H9 (cell line): Measurements from ENCODE around the gene OR2A5. TPM values are rescaled to one million over a fixed set of nuclear protein-coding genes. Genes with fewer than 3 reads are reported as not detected.

Source experiments
- DNase-seq: peaks from one replicate; pipeline ENCODE4 v3.0.0-alpha.2; 2017
- H2AFZ ChIP-seq: one replicate; pipeline ENCODE4 v1.6.1; 2013; ENCODE audit warnings: mild to moderate bottlenecking, low read length, control low read depth, moderate library complexity
- H2AK5ac ChIP-seq: 2 replicates; pipeline ENCODE4 v1.6.1; 2013; ENCODE audit warnings: low read length, control low read depth, mixed read lengths; ENCODE audit not compliant: insufficient read length
- H2BK120ac ChIP-seq: one replicate; pipeline ENCODE4 v1.6.1; 2013; ENCODE audit warnings: low read depth, mild to moderate bottlenecking, low read length, control low read depth, inconsistent platforms; ENCODE audit not compliant: poor library complexity, severe bottlenecking
- H2BK12ac ChIP-seq: 2 replicates; pipeline ENCODE4 v1.6.1; 2013; ENCODE audit warnings: low read length, control low read depth, mixed read lengths, low read depth; ENCODE audit not compliant: insufficient read length
- H2BK15ac ChIP-seq: 2 replicates; pipeline ENCODE4 v1.6.1; 2013; ENCODE audit warnings: low read depth, low read length, control low read depth
- H2BK20ac ChIP-seq: one replicate; pipeline ENCODE4 v1.6.1; 2013; ENCODE audit warnings: low read depth, mild to moderate bottlenecking, low read length, control low read depth, inconsistent platforms; ENCODE audit not compliant: poor library complexity, severe bottlenecking
- H2BK5ac ChIP-seq: 2 replicates; pipeline ENCODE4 v1.6.1; 2013; ENCODE audit warnings: low read length, control low read depth, mixed read lengths; ENCODE audit not compliant: insufficient read length
- H3K14ac ChIP-seq: 2 replicates; pipeline ENCODE4 v1.6.1; 2013; ENCODE audit warnings: low read length, control low read depth; ENCODE audit not compliant: insufficient read depth
- H3K18ac ChIP-seq: 2 replicates; pipeline ENCODE4 v1.6.1; 2013; ENCODE audit warnings: low read depth, mild to moderate bottlenecking, mixed read lengths, low read length, control low read depth; ENCODE audit not compliant: insufficient read length
- H3K23ac ChIP-seq: 2 replicates; pipeline ENCODE4 v1.6.1; 2013; ENCODE audit warnings: low read length, control low read depth, mixed read lengths, low read depth; ENCODE audit not compliant: insufficient read length
- H3K23me2 ChIP-seq: 2 replicates; pipeline ENCODE4 v1.6.1; 2013; ENCODE audit warnings: low read depth, mild to moderate bottlenecking, mixed read lengths, low read length, control low read depth; ENCODE audit not compliant: insufficient read length, poor library complexity, severe bottlenecking
- H3K27ac ChIP-seq: 2 replicates; pipeline ENCODE4 v1.5.1; 2013; ENCODE audit warnings: low read length, control low read depth, mixed read lengths, low read depth; ENCODE audit not compliant: insufficient read length
- H3K27me3 ChIP-seq: 2 replicates; pipeline ENCODE4 v1.6.1; 2013; ENCODE audit warnings: low read length, control low read depth, inconsistent platforms; ENCODE audit not compliant: insufficient read depth
- H3K4ac ChIP-seq: 2 replicates; pipeline ENCODE4 v1.6.1; 2013; ENCODE audit warnings: low read depth, mild to moderate bottlenecking, control low read depth, inconsistent platforms, low read length, moderate library complexity
- H3K4me1 ChIP-seq: 2 replicates; pipeline ENCODE4 v1.6.1; 2013; ENCODE audit warnings: low read length, control low read depth, inconsistent platforms; ENCODE audit not compliant: insufficient read depth
- H3K4me2 ChIP-seq: 2 replicates; pipeline ENCODE4 v1.6.1; 2013; ENCODE audit warnings: low read length, control low read depth, mixed read lengths; ENCODE audit not compliant: insufficient read length, insufficient read depth
- H3K56ac ChIP-seq: 2 replicates; pipeline ENCODE4 v1.6.1; 2013; ENCODE audit warnings: low read depth, mild to moderate bottlenecking, mixed read lengths, low read length, control low read depth; ENCODE audit not compliant: insufficient read length
- H3K79me1 ChIP-seq: 2 replicates; pipeline ENCODE4 v1.6.1; 2013; ENCODE audit warnings: low read depth, mild to moderate bottlenecking, moderate library complexity, low read length, control low read depth, inconsistent platforms; ENCODE audit not compliant: insufficient read depth, poor library complexity, severe bottlenecking
- H3K79me2 ChIP-seq: 2 replicates; pipeline ENCODE4 v1.6.1; 2013; ENCODE audit warnings: low read length, control low read depth, inconsistent platforms; ENCODE audit not compliant: insufficient read depth
- H3K9ac ChIP-seq: 2 replicates; pipeline ENCODE4 v1.6.1; 2013; ENCODE audit warnings: low read length, control low read depth, mixed read lengths; ENCODE audit not compliant: insufficient read length; ENCODE audit errors: extremely low read depth
- H3K9me3 ChIP-seq: one replicate; pipeline ENCODE4 v1.6.1; 2013; ENCODE audit warnings: low read depth, low read length, inconsistent platforms; ENCODE audit not compliant: control insufficient read depth
- H3T11ph ChIP-seq: one replicate; pipeline ENCODE4 v1.6.1; 2013; ENCODE audit warnings: mild to moderate bottlenecking, low read length, control low read depth, inconsistent platforms
- H4K20me1 ChIP-seq: one replicate; pipeline ENCODE4 v1.6.1; 2013; ENCODE audit not compliant: control insufficient read depth, insufficient read length, insufficient read depth
- H4K5ac ChIP-seq: 2 replicates; pipeline ENCODE4 v1.6.1; 2013; ENCODE audit warnings: low read depth, mild to moderate bottlenecking, mixed read lengths, low read length, control low read depth; ENCODE audit not compliant: insufficient read length
- H4K8ac ChIP-seq: replicated peaks from 2 replicates; pipeline ENCODE4 v1.6.1; 2013; ENCODE audit warnings: low read length, control low read depth, mixed read lengths, low read depth; ENCODE audit not compliant: insufficient read length
- H4K91ac ChIP-seq: 2 replicates; pipeline ENCODE4 v1.6.1; 2013; ENCODE audit warnings: low read depth, mild to moderate bottlenecking, moderate library complexity, mixed read lengths, low read length, control low read depth; ENCODE audit not compliant: insufficient read length
- H3K27ac Mint-ChIP-seq, 3 experiments: 2 replicates in 2 of 3; 3 replicates in 1 of 3; pipeline ENCODE4 v1.8.0; 2020 to 2021; ENCODE audit warnings: mixed read lengths in 3 of 3, mild to moderate bottlenecking in 1 of 3, moderate library complexity in 1 of 3
- H3K27me3 Mint-ChIP-seq: 2 replicates; pipeline ENCODE4 v1.8.0; 2021; ENCODE audit warnings: low read depth, mild to moderate bottlenecking, moderate library complexity, mixed read lengths
- H3K36me3 Mint-ChIP-seq, 3 experiments: 2 replicates in 2 of 3; 3 replicates in 1 of 3; pipeline ENCODE4 v1.8.0; 2020 to 2021; ENCODE audit warnings: low read depth in 3 of 3, mixed read lengths in 3 of 3; ENCODE audit not compliant: insufficient read depth in 1 of 3
- H3K4me1 Mint-ChIP-seq, 2 experiments: 2 replicates each; pipeline ENCODE4 v1.8.0; 2020; ENCODE audit warnings: mixed read lengths in 2 of 2
- H3K4me3 Mint-ChIP-seq, 2 experiments: 2 replicates in 1 of 2; 3 replicates in 1 of 2; pipeline ENCODE4 v1.8.0; 2020 to 2021; ENCODE audit warnings: mild to moderate bottlenecking in 2 of 2, mixed read lengths in 2 of 2, moderate library complexity in 1 of 2
- H3K9me3 Mint-ChIP-seq, 2 experiments: 2 replicates in 1 of 2; 3 replicates in 1 of 2; pipeline ENCODE4 v1.8.0; 2020; ENCODE audit warnings: mild to moderate bottlenecking in 2 of 2, mixed read lengths in 2 of 2, moderate library complexity in 1 of 2
- WGBS: extraction: QIAGEN DNeasy Blood & Tissue Kit; methylation state at CpG from one replicate; pipeline ENCODE4 v1.1.7; 2013; ENCODE audit warnings: missing lambda C conversion rate, low lambda C conversion rate, mixed read lengths; ENCODE audit not compliant: insufficient read length; ENCODE audit errors: extremely low coverage; 5-methylcytosine and 5-hydroxymethylcytosine counted together
- total RNA-seq: library from RNA; stranded (reverse); gene quantifications from 2 replicates; pipeline ENCODE4 v1.2.1, GENCODE V29; 2021
- TF ChIP-seq, protein P1 (sequence below): fragments of 200-600 bp; sonication (generic); conservative IDR thresholded peaks from 3 replicates; pipeline ENCODE4 v1.8.0; 2021; ENCODE audit warnings: antibody characterized with exemption, mild to moderate bottlenecking

The OR2A5 gene
- total RNA-seq, 1 experiment from 2014 or later = not detected

GRCh38 chr7:144027070-144027469 is 21.7 kb upstream of the OR2A5 start:
- H3K27ac Mint-ChIP-seq = no peak overlapping the region
- Histone ChIP-seq H2BK120ac (no peak overlapping the region), H2AK5ac (no peak overlapping the region), H3K79me1 (no peaks in the 10 kb centered on the region), H4K20me1 (no peaks in the 10 kb centered on the region), H3K4me2 (no peak overlapping the region), H3K4me1 (no peaks in the 10 kb centered on the region), H4K91ac (no peak overlapping the region), H3K9me3 (no peaks in the 10 kb centered on the region), H4K5ac (no peak overlapping the region), H3K56ac (no peak overlapping the region), H3K27ac (no peak overlapping the region), H2AFZ (no peak overlapping the region), H3T11ph (no peak overlapping the region), H4K8ac (no peak overlapping the region), H3K4ac (no peak overlapping the region), H2BK20ac (no peak overlapping the region), H3K23me2 (no peaks in the 10 kb centered on the region), H2BK15ac (no peak overlapping the region), H2BK5ac (no peak overlapping the region), H3K18ac (no peak overlapping the region), H2BK12ac (no peak overlapping the region), H3K27me3 (no peaks in the 10 kb centered on the region), H3K14ac (no peak overlapping the region), H3K79me2 (no peaks in the 10 kb centered on the region), H3K9ac (no peak overlapping the region), H3K23ac (no peak overlapping the region)
- H3K36me3 Mint-ChIP-seq = no peaks in the 10 kb centered on the region
- no peaks in the 10 kb centered on the region for H3K27me3 Mint-ChIP-seq
- peaks cover 4 to 5% of the 10 kb centered on the region in 2 experiments; a peak in 3 of 4 replicates for H3K4me1 Mint-ChIP-seq
- TF ChIP-seq, protein P1, sequence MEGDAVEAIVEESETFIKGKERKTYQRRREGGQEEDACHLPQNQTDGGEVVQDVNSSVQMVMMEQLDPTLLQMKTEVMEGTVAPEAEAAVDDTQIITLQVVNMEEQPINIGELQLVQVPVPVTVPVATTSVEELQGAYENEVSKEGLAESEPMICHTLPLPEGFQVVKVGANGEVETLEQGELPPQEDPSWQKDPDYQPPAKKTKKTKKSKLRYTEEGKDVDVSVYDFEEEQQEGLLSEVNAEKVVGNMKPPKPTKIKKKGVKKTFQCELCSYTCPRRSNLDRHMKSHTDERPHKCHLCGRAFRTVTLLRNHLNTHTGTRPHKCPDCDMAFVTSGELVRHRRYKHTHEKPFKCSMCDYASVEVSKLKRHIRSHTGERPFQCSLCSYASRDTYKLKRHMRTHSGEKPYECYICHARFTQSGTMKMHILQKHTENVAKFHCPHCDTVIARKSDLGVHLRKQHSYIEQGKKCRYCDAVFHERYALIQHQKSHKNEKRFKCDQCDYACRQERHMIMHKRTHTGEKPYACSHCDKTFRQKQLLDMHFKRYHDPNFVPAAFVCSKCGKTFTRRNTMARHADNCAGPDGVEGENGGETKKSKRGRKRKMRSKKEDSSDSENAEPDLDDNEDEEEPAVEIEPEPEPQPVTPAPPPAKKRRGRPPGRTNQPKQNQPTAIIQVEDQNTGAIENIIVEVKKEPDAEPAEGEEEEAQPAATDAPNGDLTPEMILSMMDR = peak; percentile 61
- H3K9me3 Mint-ChIP-seq = no peaks in the 10 kb centered on the region
- no CpG with 5 or more reads among the region's 3 CpGs for WGBS
- no peak for DNase-seq
- no peak overlapping the region for H3K4me3 Mint-ChIP-seq
